Small intestine (tissue), 7 donors: Measurements from ENCODE around the gene HOPX. TPM values are rescaled to one million over a fixed set of nuclear protein-coding genes. Genes with fewer than 3 reads are reported as not detected.
A peak's percentile ranks its signal among the peaks of the same experiment; 100 is the strongest.

Experiments used
- DNase-seq, 2 donors: peaks; one replicate each; pipeline versions ENCODE4 v3.0.0 to v3.0.0-alpha.2; 2013
- FAIRE-seq: peaks from 2 replicates; lab custom pipeline; 2012; peaks lifted over from hg19 to GRCh38; lab: Jason Lieb, UNC
- H3K27ac ChIP-seq, 3 donors: one replicate each; pipeline ENCODE4 v1.5.1; 2013; ENCODE audit warnings: low read length in 2 of 3, mild to moderate bottlenecking in 2 of 3, control low read depth in 1 of 3, inconsistent platforms in 1 of 3, low read depth in 1 of 3, moderate library complexity in 1 of 3
- H3K27me3 ChIP-seq, 3 donors: one replicate each; pipeline ENCODE4 v1.6.1; 2013; ENCODE audit warnings: low read length in 3 of 3, inconsistent platforms in 1 of 3; ENCODE audit not compliant: control insufficient read depth in 3 of 3, insufficient read depth in 3 of 3
- H3K36me3 ChIP-seq, 3 donors: one replicate each; pipeline ENCODE4 v1.6.1; 2013; ENCODE audit warnings: low read length in 3 of 3, inconsistent platforms in 1 of 3, low read depth in 1 of 3, mild to moderate bottlenecking in 1 of 3, moderate library complexity in 1 of 3; ENCODE audit not compliant: control insufficient read depth in 3 of 3, insufficient read depth in 2 of 3
- H3K4me1 ChIP-seq, 3 donors: one replicate each; pipeline ENCODE4 v1.6.1; 2013; ENCODE audit warnings: low read length in 2 of 3, inconsistent platforms in 1 of 3, low read depth in 1 of 3, mild to moderate bottlenecking in 1 of 3, moderate library complexity in 1 of 3; ENCODE audit not compliant: control insufficient read depth in 3 of 3, insufficient read depth in 2 of 3
- H3K4me3 ChIP-seq, 3 donors: one replicate each; pipeline ENCODE4 v1.5.1; 2013; ENCODE audit warnings: low read length in 3 of 3, control low read depth in 1 of 3, inconsistent platforms in 1 of 3, low read depth in 1 of 3, mild to moderate bottlenecking in 1 of 3, moderate library complexity in 1 of 3
- H3K9me3 ChIP-seq, 2 donors: one replicate each; pipeline ENCODE4 v1.6.1; 2013; ENCODE audit warnings: low read depth in 1 of 2, low read length in 1 of 2; ENCODE audit not compliant: control insufficient read depth in 2 of 2, insufficient read depth in 1 of 2
- WGBS, 3 donors: extraction: QIAGEN DNeasy Blood & Tissue Kit; methylation state at CpG; one replicate each; pipeline ENCODE4 v1.1.7; 2013; 5-methylcytosine and 5-hydroxymethylcytosine counted together
- polyA plus RNA-seq, 4 donors: library from polyadenylated mRNA; stranded (reverse) in 3 of 4; unstranded in 1 of 4; fragments of 200-250 nt in 3 of 4; fragments of 120-200 nt in 1 of 4; gene quantifications; one replicate each; pipeline versions ENCODE4 v1.2.1 to v1.2.3, GENCODE V29; 2013
- donor health status: healthy with polysubstance abuse.
- donor health status: control.
- donor health status: control.
- donor health status: Bipolar disorder and iron deficiency.
- donor health status: healthy.

Gene HOPX
- polyA plus RNA-seq, 4 donors: 8.6 to 146 (median 47.4) TPM

GRCh38 chr4:56657818-56658217 is 23.3 kb downstream of the HOPX start:
- Histone ChIP-seq H3K4me3 (no peak overlapping the region), H3K9me3 (no peaks in the 10 kb centered on the region), H3K36me3 (no peaks in the 10 kb centered on the region), H3K27me3 (peaks cover 0 to 42% (median 5%) of the 10 kb centered on the region in 3 donors), H3K4me1 (peaks cover 9 to 14% (median 13%) of the 10 kb centered on the region in 3 donors), H3K27ac (no peak overlapping the region)
- DNase-seq (no peak), FAIRE-seq (no peak)
- WGBS, 3 donors: 86 to 98% (median 93%) methylated on average over 4 of the region's 4 CpGs

- Histone ChIP-seq H3K27me3 (peaks cover 0 to 42% (median 5%) of the 10 kb centered on the region in 3 donors), H3K27ac (no peak overlapping the region), H3K36me3 (no peaks in the 10 kb centered on the region), H3K4me1 (peaks cover 9 to 14% (median 13%) of the 10 kb centered on the region in 3 donors), H3K4me3 (no peak overlapping the region), H3K9me3 (no peaks in the 10 kb centered on the region)
- FAIRE-seq (no peak), DNase-seq (no peak)
- WGBS, 3 donors: 79 to 86% (median 80%) methylated on average over 3 of the region's 3 CpGs
These were observed 24.0 kb downstream of the HOPX start for GRCh38 chr4:56657128-56657527.

GRCh38 chr4:56656346-56656643 is 24.8 kb downstream of the HOPX start:
- Histone ChIP-seq H3K36me3 (no peaks in the 10 kb centered on the region), H3K27ac (peak overlapping the region in 2 of 3 donors; percentile 61 to 77), H3K9me3 (no peaks in the 10 kb centered on the region), H3K27me3 (peaks cover 0 to 42% (median 5%) of the 10 kb centered on the region in 3 donors), H3K4me1 (peaks cover 9 to 14% (median 13%) of the 10 kb centered on the region in 3 donors), H3K4me3 (peak overlapping the region; percentile 45 to 73 (median 47))
- DNase-seq: peak; percentile 21 to 36
- no peak for FAIRE-seq
- 1 to 4% (median 4%) methylated on average over 19 of the region's 19 CpGs for WGBS, 3 donors

GRCh38 chr4:56655627-56656345 is 25.3 kb downstream of the HOPX start:
- Histone ChIP-seq H3K36me3 (no peaks in the 10 kb centered on the region), H3K27me3 (peaks cover 0 to 42% (median 5%) of the 10 kb centered on the region in 3 donors), H3K4me1 (peaks cover 9 to 14% (median 13%) of the 10 kb centered on the region in 3 donors), H3K27ac (peak overlapping the region in 2 of 3 donors; percentile 61 to 77), H3K4me3 (peak overlapping the region; percentile 45 to 73 (median 47)), H3K9me3 (no peaks in the 10 kb centered on the region)
- WGBS, 3 donors: 0 to 1% (median 1%) methylated on average over 50 to 79 of the region's 79 CpGs
- peak; percentile 14 to 55 for DNase-seq
- FAIRE-seq: no peak

- H3K36me3 ChIP-seq: no peaks in the 10 kb centered on the region
- 0 to 2% (median 1%) methylated on average over 28 of the region's 28 CpGs for WGBS, 3 donors
- peaks cover 9 to 14% (median 13%) of the 10 kb centered on the region in 3 donors for H3K4me1 ChIP-seq
- peak overlapping the region; percentile 45 to 73 (median 47) for H3K4me3 ChIP-seq
- H3K9me3 ChIP-seq: no peaks in the 10 kb centered on the region
- FAIRE-seq: no peak
- H3K27ac ChIP-seq: peak overlapping the region in 1 of 3 donors; percentile 77
- H3K27me3 ChIP-seq: peaks cover 0 to 42% (median 5%) of the 10 kb centered on the region in 3 donors
- peak; percentile 35 to 49 for DNase-seq
These were observed 25.9 kb downstream of the HOPX start for GRCh38 chr4:56655209-56655626.

- Histone ChIP-seq H3K4me1 (peaks cover 9 to 14% (median 13%) of the 10 kb centered on the region in 3 donors), H3K27me3 (peaks cover 0 to 39% (median 5%) of the 10 kb centered on the region in 3 donors), H3K27ac (peak overlapping the region in 1 of 3 donors; percentile 24), H3K36me3 (no peaks in the 10 kb centered on the region), H3K9me3 (no peaks in the 10 kb centered on the region), H3K4me3 (peak overlapping the region in 2 of 3 donors; percentile 5 to 73)
- WGBS, 3 donors: 11 to 44% (median 11%) methylated on average over 4 of the region's 4 CpGs
- FAIRE-seq (no peak), DNase-seq (peak; percentile 24 to 90)
These were observed 26.9 kb downstream of the HOPX start for GRCh38 chr4:56654238-56654632.

GRCh38 chr4:56653461-56654237 is 27.4 kb downstream of the HOPX start:
- DNase-seq (peak in 1 of 2 donors; percentile 23), FAIRE-seq (no peak)
- peak overlapping the region in 1 of 3 donors; percentile 24 for H3K27ac ChIP-seq
- H3K27me3 ChIP-seq: peaks cover 0 to 35% (median 5%) of the 10 kb centered on the region in 3 donors
- 29 to 46% (median 31%) methylated on average over 1 of the region's 1 CpG for WGBS, 3 donors
- no peaks in the 10 kb centered on the region for H3K36me3 ChIP-seq
- H3K4me1 ChIP-seq: peaks cover 9 to 14% (median 13%) of the 10 kb centered on the region in 3 donors
- H3K9me3 ChIP-seq: no peaks in the 10 kb centered on the region
- no peak overlapping the region for H3K4me3 ChIP-seq

GRCh38 chr4:56652196-56652595 is 28.9 kb downstream of the HOPX start:
- H3K4me3 ChIP-seq: no peak overlapping the region
- 90 to 95% (median 94%) methylated on average over 3 of the region's 3 CpGs for WGBS, 3 donors
- H3K27me3 ChIP-seq: peaks cover 0 to 28% (median 3%) of the 10 kb centered on the region in 3 donors
- H3K36me3 ChIP-seq: no peaks in the 10 kb centered on the region
- H3K9me3 ChIP-seq: no peaks in the 10 kb centered on the region
- DNase-seq: no peak
- no peak for FAIRE-seq
- peaks cover 9 to 14% (median 13%) of the 10 kb centered on the region in 3 donors for H3K4me1 ChIP-seq
- H3K27ac ChIP-seq: no peak overlapping the region
